ENCODE data around the gene SDK1.

SDK1 gene

GRCh38 chr7:4202154-4202736, 901.2 kb downstream of the SDK1 start:
- no peak overlapping the region for H3K27ac ChIP-seq
- TF ChIP-seq ZFX (IDR thresholded peaks at IDR 0.05): no peak
- no peak for TF ChIP-seq CTCF (conservative IDR thresholded peaks at IDR 0.05)

DNA sequence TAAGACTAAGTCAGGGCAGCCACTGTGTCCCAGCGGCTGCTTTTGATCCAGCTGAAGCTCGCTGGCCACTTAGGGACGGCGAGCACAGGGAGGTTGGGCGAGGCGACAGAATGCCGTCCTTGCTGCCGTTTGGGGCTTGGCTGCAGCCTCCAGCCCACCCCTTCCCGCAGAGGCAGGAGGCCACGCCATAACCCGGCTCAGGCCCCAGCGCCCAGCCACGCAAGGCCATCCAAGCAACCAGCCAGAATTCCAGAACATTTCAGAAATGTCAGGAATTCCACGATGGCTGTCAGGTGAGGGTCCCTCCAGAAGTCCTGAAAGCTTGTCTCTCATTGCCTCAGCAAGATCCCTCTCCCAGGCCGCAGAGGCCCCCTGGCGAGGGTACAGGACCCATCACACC, 901.9 kb downstream of the SDK1 start:
- no peak for TF ChIP-seq CTCF (conservative IDR thresholded peaks at IDR 0.05)
- TF ChIP-seq ZFX (IDR thresholded peaks at IDR 0.05): no peak
- H3K27ac ChIP-seq: no peak overlapping the region

DNA sequence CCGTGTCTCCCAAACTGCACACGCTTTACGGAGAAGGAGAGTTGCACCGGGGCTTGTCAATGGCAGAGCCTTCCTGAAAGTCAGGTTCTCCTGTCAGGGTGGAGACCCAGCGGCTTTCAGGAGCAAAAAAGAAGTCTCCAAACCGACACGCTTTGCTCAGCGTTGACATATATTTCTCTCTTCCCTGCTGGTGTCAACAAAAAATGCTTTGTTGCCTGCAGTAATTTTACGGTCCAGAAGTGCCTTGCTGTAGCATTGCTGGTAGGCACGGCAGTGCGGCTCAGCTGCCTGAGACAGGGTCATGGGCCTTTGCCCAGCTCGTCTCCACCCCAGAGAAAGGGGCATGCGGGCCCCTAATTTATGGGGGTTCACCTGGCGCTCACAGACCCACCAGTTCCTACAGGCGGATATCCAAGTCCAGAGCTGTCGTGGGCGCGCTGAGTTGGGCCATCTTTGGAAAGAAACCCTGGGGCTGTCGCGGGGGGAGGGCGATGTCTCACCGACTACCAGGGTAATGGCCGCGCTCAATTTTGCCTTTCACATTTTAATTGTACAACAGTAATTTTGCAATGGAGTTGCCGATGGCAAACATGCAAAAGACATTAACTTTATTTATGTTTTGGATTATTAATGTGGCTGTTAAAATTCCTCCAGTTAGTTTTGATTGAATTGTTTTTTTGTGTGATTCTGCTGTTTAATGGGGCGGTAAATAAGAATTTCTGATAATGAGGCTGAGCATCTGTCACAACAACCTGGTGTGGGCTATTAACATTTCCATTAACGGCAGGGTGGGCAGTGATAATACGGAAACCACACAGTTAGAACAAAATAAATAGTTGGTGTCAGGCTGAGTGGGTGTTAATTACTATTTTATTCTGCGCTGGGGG, 902.8 kb downstream of the SDK1 start:
- no peak for TF ChIP-seq CTCF (conservative IDR thresholded peaks at IDR 0.05)
- TF ChIP-seq ZFX (IDR thresholded peaks at IDR 0.05): no peak
- H3K27ac ChIP-seq: no peak overlapping the region

GRCh38 chr7:4204513-4205165, 903.6 kb downstream of the SDK1 start:
- H3K27ac ChIP-seq: no peak overlapping the region
- TF ChIP-seq ZFX (IDR thresholded peaks at IDR 0.05) (no peak), CTCF (conservative IDR thresholded peaks at IDR 0.05) (no peak)

- H3K27ac ChIP-seq: no peak overlapping the region
- no peak for TF ChIP-seq CTCF (conservative IDR thresholded peaks at IDR 0.05)
- no peak for TF ChIP-seq ZFX (IDR thresholded peaks at IDR 0.05)
Measured at GRCh38 chr7:4205828-4206227, 904.8 kb downstream of the SDK1 start.

DNA sequence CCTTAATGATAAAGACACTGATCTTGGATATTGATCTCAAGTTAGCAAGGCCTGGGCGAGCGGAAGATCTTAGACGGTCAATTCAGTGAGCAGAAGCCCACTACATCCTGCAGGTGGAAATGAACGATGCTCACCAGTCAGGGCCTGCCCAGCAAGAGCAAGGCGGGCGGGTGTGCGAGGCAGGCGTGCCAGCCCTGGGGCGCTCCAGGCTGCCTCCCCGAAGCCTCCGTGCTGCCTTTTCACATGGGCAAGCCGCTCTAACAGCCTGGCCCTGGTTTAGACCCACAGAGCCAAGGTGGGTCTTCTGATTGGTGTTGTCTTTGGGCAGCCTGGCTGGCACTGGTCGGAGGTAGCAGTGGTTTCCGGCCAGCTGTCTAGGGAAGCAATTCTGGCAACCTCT, 906.0 kb downstream of the SDK1 start:
- H3K27ac ChIP-seq: no peak overlapping the region
- TF ChIP-seq CTCF (conservative IDR thresholded peaks at IDR 0.05) (no peak), ZFX (IDR thresholded peaks at IDR 0.05) (no peak)

GRCh38 chr7:4208086-4208485, 907.0 kb downstream of the SDK1 start:
- TF ChIP-seq CTCF (conservative IDR thresholded peaks at IDR 0.05): no peak
- no peak for TF ChIP-seq ZFX (IDR thresholded peaks at IDR 0.05)
- no peak overlapping the region for H3K27ac ChIP-seq
